Liver (tissue), 9 donors: ENCODE data around the gene QPCTL. TPM values are rescaled to one million over a fixed set of nuclear protein-coding genes. Genes with fewer than 3 reads are reported as not detected.

Experiments used
- DNase-seq: peaks from one replicate; pipeline ENCODE4 v3.0.0-alpha.2; 2017; ENCODE audit warnings: low spot score
- H3K27ac ChIP-seq, 2 donors: one replicate each; pipeline ENCODE4 v1.7.0; 2013; ENCODE audit warnings: inconsistent platforms in 2 of 2, low read length in 2 of 2, control low read depth in 1 of 2, low read depth in 1 of 2, mild to moderate bottlenecking in 1 of 2
- H3K27me3 ChIP-seq, 4 donors: one replicate each; pipeline versions ENCODE4 v1.6.1 to v1.7.0; 2013; ENCODE audit warnings: low read length in 3 of 4, inconsistent platforms in 1 of 4, mild to moderate bottlenecking in 1 of 4, moderate library complexity in 1 of 4; ENCODE audit not compliant: control insufficient read depth in 4 of 4, insufficient read depth in 4 of 4
- H3K36me3 ChIP-seq, 4 donors: one replicate each; pipeline versions ENCODE4 v1.6.1 to v1.7.0; 2013; ENCODE audit warnings: low read length in 3 of 4, mild to moderate bottlenecking in 3 of 4, low read depth in 1 of 4, moderate library complexity in 1 of 4; ENCODE audit not compliant: control insufficient read depth in 4 of 4, insufficient read depth in 3 of 4
- H3K4me1 ChIP-seq, 4 donors: one replicate each; pipeline versions ENCODE4 v1.6.1 to v1.7.0; 2013; ENCODE audit warnings: low read length in 3 of 4, mild to moderate bottlenecking in 3 of 4, moderate library complexity in 1 of 4; ENCODE audit not compliant: control insufficient read depth in 4 of 4, insufficient read depth in 4 of 4
- H3K4me3 ChIP-seq, 3 donors: one replicate each; pipeline versions ENCODE4 v1.6.1 to v1.7.0; 2013; ENCODE audit warnings: low read length in 3 of 3, control low read depth in 1 of 3, low read depth in 1 of 3, mild to moderate bottlenecking in 1 of 3
- H3K9ac ChIP-seq, 2 donors: one replicate each; pipeline ENCODE4 v1.7.0; 2013; ENCODE audit warnings: low read length in 2 of 2, mild to moderate bottlenecking in 2 of 2, moderate library complexity in 2 of 2, control low read depth in 1 of 2, low read depth in 1 of 2
- H3K9me3 ChIP-seq, 4 donors: one replicate each; pipeline versions ENCODE4 v1.6.1 to v1.7.0; 2013; ENCODE audit warnings: low read length in 3 of 4; ENCODE audit not compliant: control insufficient read depth in 4 of 4
- CTCF ChIP-seq: fragments of 150-350 bp; IDR thresholded peaks from 2 replicates; pipeline ENCODE4 v1.5.1; 2017; ENCODE audit warnings: improper control_type of control experiment, low read depth, low read length; ENCODE audit not compliant: missing input control
- EGR1 ChIP-seq, 2 donors: IDR thresholded peaks; 2 replicates each; pipeline ENCODE4 v1.6.1; 2016 to 2018; ENCODE audit warnings: antibody characterized with exemption in 2 of 2, low read depth in 2 of 2
- FOXA1 ChIP-seq: IDR thresholded peaks from 2 replicates; pipeline ENCODE4 v1.6.1; 2016; ENCODE audit warnings: antibody characterized with exemption
- FOXA2 ChIP-seq: IDR thresholded peaks from 2 replicates; pipeline ENCODE4 v1.6.1; 2016; ENCODE audit warnings: antibody characterized with exemption
- GABPA ChIP-seq, 2 donors: IDR thresholded peaks in 1 of 2; conservative IDR thresholded peaks in 1 of 2; 2 replicates each; pipeline ENCODE4 v1.6.1; 2016; ENCODE audit warnings: antibody characterized with exemption in 2 of 2, mild to moderate bottlenecking in 1 of 2, moderate library complexity in 1 of 2
- HNF4G ChIP-seq: IDR thresholded peaks from 2 replicates; pipeline ENCODE4 v1.6.1; 2016; ENCODE audit warnings: antibody characterized with exemption
- JUND ChIP-seq, 2 donors: IDR thresholded peaks; 2 replicates each; pipeline ENCODE4 v1.6.1; 2016; ENCODE audit warnings: antibody characterized with exemption in 2 of 2
- MAX ChIP-seq: IDR thresholded peaks from 2 replicates; pipeline ENCODE4 v1.6.1; 2016; ENCODE audit warnings: antibody characterized with exemption
- NR2F2 ChIP-seq: IDR thresholded peaks from 2 replicates; pipeline ENCODE4 v1.6.1; 2016; ENCODE audit warnings: antibody characterized with exemption
- RXRA ChIP-seq, 2 donors: IDR thresholded peaks; 2 replicates each; pipeline ENCODE4 v1.6.1; 2017 to 2018; ENCODE audit warnings: antibody characterized with exemption in 2 of 2, mild to moderate bottlenecking in 1 of 2
- SP1 ChIP-seq: IDR thresholded peaks from 2 replicates; pipeline ENCODE4 v1.6.1; 2018; ENCODE audit warnings: antibody characterized with exemption, mild to moderate bottlenecking
- TAF1 ChIP-seq: conservative IDR thresholded peaks from 2 replicates; pipeline ENCODE4 v1.6.1; 2016; ENCODE audit warnings: antibody characterized with exemption, mild to moderate bottlenecking
- YY1 ChIP-seq: IDR thresholded peaks from 2 replicates; pipeline ENCODE4 v1.6.1; 2016; ENCODE audit warnings: antibody characterized with exemption, mild to moderate bottlenecking
- WGBS: extraction: QIAGEN DNeasy Blood & Tissue Kit; methylation state at CpG from one replicate; pipeline ENCODE4 v1.1.7; 2013; 5-methylcytosine and 5-hydroxymethylcytosine counted together
- polyA plus RNA-seq, 2 donors: library from polyadenylated mRNA; stranded (reverse) in 1 of 2; unstranded in 1 of 2; fragments of 200-250 nt in 1 of 2; fragments of >200 nt in 1 of 2; fragmentation: Nextera tagmentation in 1 of 2; extraction: Ambion mirVana in 1 of 2; gene quantifications; one replicate each; pipeline versions ENCODE4 v1.2.1 to v1.2.3, GENCODE V29; 2013 to 2015
- total RNA-seq, 2 donors: library from RNA; depleted of rRNA; stranded (reverse); fragments of >200 nt; gene quantifications; one replicate each; pipeline ENCODE4 v1.2.3, GENCODE V29; 2014
- donor health status: healthy.
- donor health status: healthy.
- donor health status: healthy.
- donor health status: healthy.
- donor health status: healthy.

The QPCTL gene
- total and polyA plus RNA-seq, 4 donors, result 2.9 to 6.1 (median 4.1) TPM

GRCh38 chr19:45733160-45733810 lies 40.8 kb downstream of the QPCTL start, which contains the start of gene MEIOSIN:
TSS of gene MEIOSIN (plus strand) at chr19:45733439. CDS start at chr19:45735377, 1,938 bp downstream.
- no peak for TF ChIP-seq FOXA1
- no peak for TF ChIP-seq CTCF
- no peak for TF ChIP-seq NR2F2
- no peak for TF ChIP-seq SP1
- TF ChIP-seq GABPA (IDR thresholded peaks at IDR 0.05 in 1 of 2, conservative IDR thresholded peaks at IDR 0.05 in 1 of 2), result no peak
- no peak for TF ChIP-seq YY1
- TF ChIP-seq FOXA2, result no peak
- no peak for TF ChIP-seq TAF1
- no peak for TF ChIP-seq EGR1 (IDR thresholded peaks at IDR 0.05; ENCODE audit: low read depth in 2 of 2)
- TF ChIP-seq HNF4G, result no peak
- 92% methylated on average over 59 of the region's 59 CpGs for WGBS
- H3K9me3 ChIP-seq, result no peaks in the 10 kb centered on the region
- H3K27ac ChIP-seq, result no peak within 1 kb of the TSS
- H3K9ac ChIP-seq, result no peak within 1 kb of the TSS
- peaks cover 0 to 15% (median 8%) of the 10 kb centered on the region in 4 donors for H3K4me1 ChIP-seq
- H3K36me3 ChIP-seq, result no peaks in the 10 kb centered on the region
- no peak for DNase-seq
- no peak within 1 kb of the TSS for H3K4me3 ChIP-seq
- no peaks in the 10 kb centered on the region for H3K27me3 ChIP-seq

- Histone ChIP-seq H3K4me1 (no peaks in the 10 kb centered on the region), H3K27ac (no peak overlapping the region), H3K9me3 (no peaks in the 10 kb centered on the region), H3K9ac (no peak overlapping the region), H3K27me3 (no peaks in the 10 kb centered on the region), H3K4me3 (no peak overlapping the region), H3K36me3 (no peaks in the 10 kb centered on the region)
- DNase-seq, result no peak
- WGBS, result 81% methylated on average over 10 of the region's 10 CpGs
- no peak for TF ChIP-seq FOXA2
- TF ChIP-seq CTCF, result no peak
Measured at GRCh38 chr19:45739498-45740439, 47.3 kb downstream of the QPCTL start.

GRCh38 chr19:45742969-45743368 lies 50.5 kb downstream of the QPCTL start:
- H3K27me3 ChIP-seq, result no peaks in the 10 kb centered on the region
- DNase-seq, result no peak
- WGBS, result 75% methylated on average over 4 of the region's 4 CpGs

More at GRCh38 chr19:45742969-45743368, 50.5 kb downstream of the QPCTL start:
- Histone ChIP-seq H3K4me1 (no peaks in the 10 kb centered on the region), H3K9me3 (no peaks in the 10 kb centered on the region), H3K27ac (no peak overlapping the region), H3K9ac (no peak overlapping the region), H3K4me3 (no peak overlapping the region), H3K36me3 (no peaks in the 10 kb centered on the region)
- TF ChIP-seq RXRA (IDR thresholded peaks at IDR 0.05) (no peak), JUND (IDR thresholded peaks at IDR 0.05) (no peak), NR2F2 (no peak), FOXA1 (no peak), MAX (no peak)
